ENCODE results near the gene GPR35.

GPR35 gene

GRCh38 chr2:240613781-240614180, 11.5 kb upstream of the GPR35 start:
- ATAC-seq = no peak
- TF ChIP-seq SNAI2 (CRISPR knock-in tag; IDR thresholded peaks at IDR 0.05) = no peak
- no peak for TF ChIP-seq ISL1 (CRISPR knock-in tag; IDR thresholded peaks at IDR 0.05)
- no peak for TF ChIP-seq ZNF8 (CRISPR knock-in tag; IDR thresholded peaks at IDR 0.05)

- TF ChIP-seq CREB5 (CRISPR knock-in tag; IDR thresholded peaks at IDR 0.05; ENCODE audit: low read depth) (no peak), ZNF565 (CRISPR knock-in tag; conservative IDR thresholded peaks at IDR 0.05; ENCODE audit: low read depth) (no peak), ZFP30 (CRISPR knock-in tag; IDR thresholded peaks at IDR 0.05) (no peak), CSDC2 (CRISPR knock-in tag; IDR thresholded peaks at IDR 0.05) (no peak), ZNF70 (CRISPR knock-in tag; IDR thresholded peaks at IDR 0.05) (no peak), ISL1 (CRISPR knock-in tag; IDR thresholded peaks at IDR 0.05) (no peak), RARB (CRISPR knock-in tag; IDR thresholded peaks at IDR 0.05) (no peak), TSHZ2 (CRISPR knock-in tag; IDR thresholded peaks at IDR 0.05) (no peak), TCF4 (CRISPR knock-in tag; IDR thresholded peaks at IDR 0.05; ENCODE audit: borderline replicate concordance) (no peak), ZNF8 (CRISPR knock-in tag; IDR thresholded peaks at IDR 0.05) (no peak), POU6F1 (CRISPR knock-in tag; IDR thresholded peaks at IDR 0.05; ENCODE audit: borderline replicate concordance, low read depth) (no peak), SNAI2 (CRISPR knock-in tag; IDR thresholded peaks at IDR 0.05) (no peak), BACH2 (CRISPR knock-in tag; IDR thresholded peaks at IDR 0.05; ENCODE audit: borderline replicate concordance) (no peak), ARNTL (CRISPR knock-in tag; IDR thresholded peaks at IDR 0.05; ENCODE audit: borderline replicate concordance, low read depth) (no peak), ZFP3 (CRISPR knock-in tag; IDR thresholded peaks at IDR 0.05) (no peak), GLIS3 (CRISPR knock-in tag; IDR thresholded peaks at IDR 0.05) (no peak), CSRNP3 (CRISPR knock-in tag; IDR thresholded peaks at IDR 0.05) (no peak), ESRRG (CRISPR knock-in tag; IDR thresholded peaks at IDR 0.05) (no peak)
- ATAC-seq = no peak
Measured at GRCh38 chr2:240614391-240614790, 10.9 kb upstream of the GPR35 start.

- ATAC-seq = no peak
- TF ChIP-seq TOX (CRISPR knock-in tag; IDR thresholded peaks at IDR 0.05; ENCODE audit: borderline replicate concordance) = no peak
- no peak for TF ChIP-seq ZFP3 (CRISPR knock-in tag; IDR thresholded peaks at IDR 0.05)
- TF ChIP-seq PATZ1 (CRISPR knock-in tag; IDR thresholded peaks at IDR 0.05; ENCODE audit: borderline replicate concordance) = no peak
- TF ChIP-seq POU6F1 (CRISPR knock-in tag; IDR thresholded peaks at IDR 0.05; ENCODE audit: borderline replicate concordance, low read depth) = no peak
- TF ChIP-seq GLIS3 (CRISPR knock-in tag; IDR thresholded peaks at IDR 0.05) = no peak
- TF ChIP-seq CSRNP3 (CRISPR knock-in tag; IDR thresholded peaks at IDR 0.05) = no peak
- TF ChIP-seq ZC3H10 (CRISPR knock-in tag; IDR thresholded peaks at IDR 0.05) = no peak
- TF ChIP-seq ZNF8 (CRISPR knock-in tag; IDR thresholded peaks at IDR 0.05) = no peak
- no peak for TF ChIP-seq BACH2 (CRISPR knock-in tag; IDR thresholded peaks at IDR 0.05; ENCODE audit: borderline replicate concordance)
- TF ChIP-seq ARNTL (CRISPR knock-in tag; IDR thresholded peaks at IDR 0.05; ENCODE audit: borderline replicate concordance, low read depth) = no peak
- no peak for TF ChIP-seq ZFP30 (CRISPR knock-in tag; IDR thresholded peaks at IDR 0.05)
- no peak for TF ChIP-seq ZNF70 (CRISPR knock-in tag; IDR thresholded peaks at IDR 0.05)
- TF ChIP-seq PPARA (CRISPR knock-in tag; IDR thresholded peaks at IDR 0.05; ENCODE audit: borderline replicate concordance) = no peak
- TF ChIP-seq SNAI2 (CRISPR knock-in tag; IDR thresholded peaks at IDR 0.05) = no peak
- no peak for TF ChIP-seq ESRRG (CRISPR knock-in tag; IDR thresholded peaks at IDR 0.05)
- TF ChIP-seq RARB (CRISPR knock-in tag; IDR thresholded peaks at IDR 0.05) = no peak
Measured at GRCh38 chr2:240615396-240615795, 9.9 kb upstream of the GPR35 start.
